Cardiac fibroblast (primary cell): ENCODE measurements around the gene DPEP1.

Experiments used
- DNase-seq, 2 donors: peaks; one replicate each; pipeline versions ENCODE4 v3.0.0 to v3.0.0-alpha.2; 2010; ENCODE audit warnings: low read depth in 2 of 2
- H3K4me3 ChIP-seq, 2 donors: replicated peaks in 1 of 2; 1 replicate in 1 of 2; 2 replicates in 1 of 2; pipeline ENCODE4 v1.5.1; 2011; ENCODE audit warnings: low read depth in 2 of 2, low read length in 2 of 2, mild to moderate bottlenecking in 2 of 2, moderate library complexity in 1 of 2
- CTCF ChIP-seq: IDR thresholded peaks from one replicate; pipeline ENCODE4 v1.5.1; 2011; ENCODE audit warnings: low read depth, mild to moderate bottlenecking, low read length, inconsistent platforms

DPEP1 gene

GRCh38 chr16:89619840-89620239 lies 6.4 kb downstream of the DPEP1 start:
- no peak for TF ChIP-seq CTCF
- no peak overlapping the region for H3K4me3 ChIP-seq
- peak in 1 of 2 donors; percentile 56 for DNase-seq

- H3K4me3 ChIP-seq = no peak overlapping the region
- peak in 1 of 2 donors; percentile 12 for DNase-seq
- TF ChIP-seq CTCF = no peak
Measured at GRCh38 chr16:89620406-89620841, 7.0 kb downstream of the DPEP1 start.

GRCh38 chr16:89621136-89621697 lies 7.8 kb downstream of the DPEP1 start:
- TF ChIP-seq CTCF = no peak
- DNase-seq = no peak

GRCh38 chr16:89621698-89622409 lies 8.4 kb downstream of the DPEP1 start:
- H3K4me3 ChIP-seq = no peak overlapping the region
- no peak for DNase-seq
- TF ChIP-seq CTCF = no peak

More at GRCh38 chr16:89621136-89621697, 7.8 kb downstream of the DPEP1 start:
- no peak overlapping the region for H3K4me3 ChIP-seq

- peak; percentile 44 to 55 for DNase-seq
- no peak for TF ChIP-seq CTCF
- no peak overlapping the region for H3K4me3 ChIP-seq
Measured at GRCh38 chr16:89623511-89624261, 10.2 kb downstream of the DPEP1 start.

GRCh38 chr16:89624777-89625761 lies 11.6 kb downstream of the DPEP1 start:
- DNase-seq = no peak
- no peak for TF ChIP-seq CTCF
- no peak overlapping the region for H3K4me3 ChIP-seq
